ENCODE measurements around the gene GRIK1.

The GRIK1 gene

DNA sequence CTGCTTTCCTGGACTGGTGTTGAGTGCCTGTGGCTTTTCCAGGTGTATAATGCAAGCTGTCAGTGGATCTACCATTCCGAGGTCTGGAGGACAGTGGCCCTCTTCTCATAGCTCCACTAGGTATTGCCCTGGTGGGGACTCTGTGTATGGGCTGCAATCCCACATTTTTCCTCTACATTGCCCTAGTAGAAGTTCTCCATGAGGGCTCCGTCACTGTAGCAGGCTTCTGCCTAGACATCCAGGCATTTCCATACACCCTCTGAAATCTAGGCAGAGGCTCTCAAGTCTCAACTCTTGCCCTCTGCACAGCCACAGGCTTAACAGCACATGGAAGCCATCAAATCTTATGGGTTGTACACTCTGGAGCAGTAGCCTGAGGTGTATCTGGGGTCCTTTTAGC lies 107.6 kb downstream of the GRIK1 start:
- no peak overlapping the region for H3K9ac ChIP-seq (ENCODE audit: low read length)
- no peaks in the 10 kb centered on the region for H3K4me1 ChIP-seq (ENCODE audit: control insufficient read depth, insufficient read depth, low read length)
- H3K4me3 ChIP-seq (ENCODE audit: low read depth, low read length) = no peak overlapping the region
- no peaks in the 10 kb centered on the region for H3K36me3 ChIP-seq (ENCODE audit: control insufficient read depth, insufficient read depth, low read length)
- no peaks in the 10 kb centered on the region for H3K27me3 ChIP-seq (ENCODE audit: control insufficient read depth, insufficient read depth, low read length)
- no peak overlapping the region for H3K27ac ChIP-seq (ENCODE audit: low read depth, low read length)
- peaks cover 37% of the 10 kb centered on the region for H3K9me3 ChIP-seq (ENCODE audit: control insufficient read depth, insufficient read depth, low read depth, low read length)

DNA sequence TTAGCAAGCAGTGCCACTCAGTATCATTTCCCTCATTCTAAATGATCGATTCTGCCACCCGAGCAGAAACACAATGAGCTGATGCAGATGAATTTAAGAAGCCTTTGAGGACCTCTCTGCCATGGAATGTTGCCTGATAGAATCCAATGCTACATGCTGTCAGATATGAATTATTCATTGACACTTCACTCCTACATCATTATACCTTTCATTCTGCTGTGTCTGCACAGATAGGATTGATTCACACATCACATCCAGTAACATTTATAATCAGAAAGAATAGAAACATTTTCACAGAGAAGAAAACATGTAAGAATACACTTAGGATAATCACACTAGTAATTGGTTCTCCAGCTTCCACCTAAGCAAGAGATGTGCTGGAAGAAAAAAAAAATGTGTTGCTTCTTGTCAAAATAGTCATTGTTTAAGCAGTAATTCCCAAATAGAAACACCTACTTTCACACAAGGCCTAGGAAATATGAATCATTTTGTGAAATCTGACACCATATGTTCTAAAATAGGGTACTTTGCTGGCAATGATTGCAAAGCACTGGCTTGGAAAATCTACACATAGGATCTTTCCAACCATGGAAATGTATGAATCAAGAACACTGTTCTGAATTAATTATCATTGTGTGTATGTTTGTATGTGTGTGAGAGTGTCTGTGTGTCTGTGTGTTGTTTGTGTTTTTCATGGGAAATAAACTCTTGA lies 110.1 kb downstream of the GRIK1 start:
- Histone ChIP-seq H3K36me3 (ENCODE audit: control insufficient read depth, insufficient read depth, low read length) (no peaks in the 10 kb centered on the region), H3K9me3 (ENCODE audit: control insufficient read depth, insufficient read depth, low read depth, low read length) (peaks cover 38% of the 10 kb centered on the region), H3K27ac (ENCODE audit: low read depth, low read length) (no peak overlapping the region), H3K4me3 (ENCODE audit: low read depth, low read length) (no peak overlapping the region), H3K4me1 (ENCODE audit: control insufficient read depth, insufficient read depth, low read length) (no peaks in the 10 kb centered on the region), H3K9ac (ENCODE audit: low read length) (no peak overlapping the region), H3K27me3 (ENCODE audit: control insufficient read depth, insufficient read depth, low read length) (no peaks in the 10 kb centered on the region)

DNA sequence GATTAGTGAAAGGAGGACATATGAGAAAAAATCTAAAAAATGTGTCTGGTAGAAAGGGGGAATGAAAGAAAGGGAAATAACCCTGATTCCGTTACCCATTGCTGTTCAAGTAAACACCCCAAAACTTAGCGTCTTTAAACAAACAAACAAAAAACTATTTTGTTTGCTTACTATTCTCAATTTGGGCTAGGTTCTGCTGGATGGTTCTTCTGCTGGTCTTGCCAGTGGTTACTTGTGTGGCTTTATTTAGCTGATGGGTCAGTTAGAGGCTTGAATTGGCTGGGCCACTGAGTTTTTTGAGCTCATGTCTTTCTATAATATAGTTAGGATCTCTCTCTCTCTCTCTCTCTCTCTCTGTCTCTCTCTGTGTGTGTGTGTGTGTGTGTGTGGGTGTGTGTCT lies 112.1 kb downstream of the GRIK1 start:
- H3K27ac ChIP-seq (ENCODE audit: low read depth, low read length) = no peak overlapping the region
- no peak overlapping the region for H3K4me3 ChIP-seq (ENCODE audit: low read depth, low read length)
- H3K9me3 ChIP-seq (ENCODE audit: control insufficient read depth, insufficient read depth, low read depth, low read length) = peaks cover 27% of the 10 kb centered on the region
- H3K36me3 ChIP-seq (ENCODE audit: control insufficient read depth, insufficient read depth, low read length) = no peaks in the 10 kb centered on the region
- H3K27me3 ChIP-seq (ENCODE audit: control insufficient read depth, insufficient read depth, low read length) = no peaks in the 10 kb centered on the region
- H3K9ac ChIP-seq (ENCODE audit: low read length) = no peak overlapping the region
- no peaks in the 10 kb centered on the region for H3K4me1 ChIP-seq (ENCODE audit: control insufficient read depth, insufficient read depth, low read length)

DNA sequence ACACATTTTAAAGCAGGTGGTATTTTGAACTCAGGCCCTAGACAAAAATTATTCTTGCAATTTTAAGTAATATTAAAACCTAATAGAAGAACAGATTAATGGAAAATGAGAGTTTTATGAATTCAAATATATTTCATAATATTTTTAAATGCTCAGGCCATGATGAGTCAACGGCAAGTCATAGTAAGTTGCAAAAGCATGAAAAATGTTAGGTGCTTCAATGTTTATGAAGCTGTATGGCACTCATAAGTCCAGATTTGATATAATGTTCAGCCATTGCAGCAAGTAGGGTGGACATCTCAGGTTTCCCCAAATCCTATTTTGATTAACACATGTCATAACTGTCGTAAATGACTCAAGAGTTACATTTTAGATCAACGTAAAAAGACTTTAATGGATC lies 112.6 kb downstream of the GRIK1 start:
- Histone ChIP-seq H3K4me3 (ENCODE audit: low read depth, low read length) (no peak overlapping the region), H3K9me3 (ENCODE audit: control insufficient read depth, insufficient read depth, low read depth, low read length) (peaks cover 23% of the 10 kb centered on the region), H3K27ac (ENCODE audit: low read depth, low read length) (no peak overlapping the region), H3K36me3 (ENCODE audit: control insufficient read depth, insufficient read depth, low read length) (no peaks in the 10 kb centered on the region), H3K9ac (ENCODE audit: low read length) (no peak overlapping the region), H3K27me3 (ENCODE audit: control insufficient read depth, insufficient read depth, low read length) (no peaks in the 10 kb centered on the region), H3K4me1 (ENCODE audit: control insufficient read depth, insufficient read depth, low read length) (no peaks in the 10 kb centered on the region)

DNA sequence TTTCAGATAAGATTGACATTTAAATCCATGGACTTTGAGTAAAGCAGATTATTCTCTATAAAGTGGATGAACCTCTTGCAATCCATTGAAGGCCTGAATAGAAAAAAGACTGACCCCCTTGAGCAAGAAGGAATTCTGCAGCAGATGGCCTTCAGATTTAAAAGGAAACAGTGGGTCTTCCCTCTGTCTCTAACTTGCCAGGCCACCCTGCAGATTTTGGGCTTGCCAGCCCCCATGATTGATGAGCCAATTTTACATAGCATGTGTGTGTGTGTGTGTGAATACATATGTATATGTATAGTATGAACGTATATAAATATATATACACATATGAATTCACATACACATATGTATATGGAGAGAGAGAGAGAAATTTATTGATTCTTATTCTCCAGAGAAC lies 113.4 kb downstream of the GRIK1 start:
- Histone ChIP-seq H3K36me3 (ENCODE audit: control insufficient read depth, insufficient read depth, low read length) (no peaks in the 10 kb centered on the region), H3K9ac (ENCODE audit: low read length) (no peak overlapping the region), H3K27ac (ENCODE audit: low read depth, low read length) (no peak overlapping the region), H3K4me1 (ENCODE audit: control insufficient read depth, insufficient read depth, low read length) (no peaks in the 10 kb centered on the region), H3K27me3 (ENCODE audit: control insufficient read depth, insufficient read depth, low read length) (no peaks in the 10 kb centered on the region), H3K4me3 (ENCODE audit: low read depth, low read length) (no peak overlapping the region), H3K9me3 (ENCODE audit: control insufficient read depth, insufficient read depth, low read depth, low read length) (peaks cover 14% of the 10 kb centered on the region)

DNA sequence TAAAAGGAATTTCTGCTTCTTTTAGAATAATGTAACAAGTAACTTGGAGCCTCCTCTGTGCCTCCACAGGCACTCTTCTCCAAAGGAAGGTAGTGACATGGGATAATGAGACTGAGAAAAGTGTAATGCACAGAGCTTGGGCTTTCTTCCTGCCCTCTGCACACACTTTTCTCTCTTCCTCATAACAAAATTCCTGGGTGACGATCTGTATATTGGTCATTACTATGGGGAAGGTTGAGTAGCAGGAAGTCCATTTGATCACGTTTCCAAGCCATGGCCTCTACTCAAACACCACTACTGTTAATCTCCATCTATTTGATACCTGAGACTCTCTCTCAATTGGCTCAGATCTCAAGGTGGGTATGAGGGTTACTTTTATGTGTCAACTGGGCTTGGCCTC lies 113.9 kb downstream of the GRIK1 start:
- H3K4me1 ChIP-seq (ENCODE audit: control insufficient read depth, insufficient read depth, low read length) = no peaks in the 10 kb centered on the region
- no peak overlapping the region for H3K4me3 ChIP-seq (ENCODE audit: low read depth, low read length)
- no peak overlapping the region for H3K27ac ChIP-seq (ENCODE audit: low read depth, low read length)
- no peaks in the 10 kb centered on the region for H3K36me3 ChIP-seq (ENCODE audit: control insufficient read depth, insufficient read depth, low read length)
- H3K27me3 ChIP-seq (ENCODE audit: control insufficient read depth, insufficient read depth, low read length) = no peaks in the 10 kb centered on the region
- peaks cover 11% of the 10 kb centered on the region for H3K9me3 ChIP-seq (ENCODE audit: control insufficient read depth, insufficient read depth, low read depth, low read length)
- no peak overlapping the region for H3K9ac ChIP-seq (ENCODE audit: low read length)

DNA sequence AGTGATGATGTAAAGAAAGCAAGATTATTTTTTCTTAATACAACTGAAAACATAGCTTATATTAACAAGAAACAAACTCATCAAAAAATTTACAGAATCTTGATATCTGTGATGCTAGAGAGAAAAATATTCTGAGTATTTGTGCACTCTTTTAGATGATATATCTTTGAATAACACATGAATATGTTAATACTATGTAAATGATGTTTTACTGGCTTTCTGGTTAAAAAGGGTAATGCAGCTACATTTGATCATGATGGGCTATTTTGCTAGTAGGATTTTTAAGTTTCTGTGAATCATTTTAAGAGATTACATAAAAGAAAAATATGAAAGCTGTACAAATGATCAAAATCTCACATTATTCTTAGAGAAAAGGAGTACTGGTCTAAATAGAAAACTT lies 114.5 kb downstream of the GRIK1 start:
- Histone ChIP-seq H3K4me3 (ENCODE audit: low read depth, low read length) (no peak overlapping the region), H3K9me3 (ENCODE audit: control insufficient read depth, insufficient read depth, low read depth, low read length) (peaks cover 9% of the 10 kb centered on the region), H3K27ac (ENCODE audit: low read depth, low read length) (no peak overlapping the region), H3K4me1 (ENCODE audit: control insufficient read depth, insufficient read depth, low read length) (no peaks in the 10 kb centered on the region), H3K27me3 (ENCODE audit: control insufficient read depth, insufficient read depth, low read length) (no peaks in the 10 kb centered on the region), H3K9ac (ENCODE audit: low read length) (no peak overlapping the region), H3K36me3 (ENCODE audit: control insufficient read depth, insufficient read depth, low read length) (no peaks in the 10 kb centered on the region)

DNA sequence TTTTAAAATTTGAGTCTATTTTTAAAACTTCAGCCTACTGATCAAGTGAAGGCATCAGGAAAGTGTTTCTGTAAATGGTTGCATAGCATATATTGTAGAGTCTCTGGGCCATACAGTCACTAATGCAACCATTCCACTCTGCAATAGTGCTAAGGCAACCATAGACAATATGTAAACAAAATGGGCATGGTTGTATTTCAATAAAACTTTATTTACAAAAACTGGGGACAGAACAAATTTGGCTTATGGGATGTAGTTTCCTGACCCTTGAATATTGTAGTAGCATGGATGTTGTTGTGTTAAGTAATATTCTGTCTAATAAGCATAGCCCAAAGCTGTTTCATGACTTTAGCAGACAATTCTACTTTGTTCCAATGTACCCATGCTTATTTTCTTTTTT lies 117.7 kb downstream of the GRIK1 start:
- no peaks in the 10 kb centered on the region for H3K27me3 ChIP-seq (ENCODE audit: control insufficient read depth, insufficient read depth, low read length)
- H3K36me3 ChIP-seq (ENCODE audit: control insufficient read depth, insufficient read depth, low read length) = no peaks in the 10 kb centered on the region
- H3K9me3 ChIP-seq (ENCODE audit: control insufficient read depth, insufficient read depth, low read depth, low read length) = no peaks in the 10 kb centered on the region
- no peaks in the 10 kb centered on the region for H3K4me1 ChIP-seq (ENCODE audit: control insufficient read depth, insufficient read depth, low read length)
- H3K4me3 ChIP-seq (ENCODE audit: low read depth, low read length) = no peak overlapping the region
- no peak overlapping the region for H3K9ac ChIP-seq (ENCODE audit: low read length)
- H3K27ac ChIP-seq (ENCODE audit: low read depth, low read length) = no peak overlapping the region

DNA sequence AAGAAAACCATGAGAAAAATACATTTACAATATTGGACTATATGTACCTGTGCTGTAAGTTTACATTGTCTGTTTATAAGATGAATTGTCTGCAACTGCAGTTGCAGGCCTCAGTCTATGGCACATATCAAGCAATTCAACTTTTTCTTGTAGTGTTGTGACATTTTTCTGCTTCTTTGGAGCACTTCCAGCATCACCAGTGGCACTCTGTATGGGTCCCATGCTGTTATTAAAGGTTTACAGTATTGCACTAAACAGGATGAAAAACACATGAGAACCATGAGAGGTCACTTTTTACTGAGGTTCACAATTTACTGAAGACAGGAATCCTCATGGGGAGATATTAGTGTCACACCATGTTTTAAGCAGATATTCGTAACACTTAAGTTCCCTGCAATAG lies 118.6 kb downstream of the GRIK1 start:
- no peak overlapping the region for H3K9ac ChIP-seq (ENCODE audit: low read length)
- no peaks in the 10 kb centered on the region for H3K27me3 ChIP-seq (ENCODE audit: control insufficient read depth, insufficient read depth, low read length)
- no peak overlapping the region for H3K4me3 ChIP-seq (ENCODE audit: low read depth, low read length)
- no peaks in the 10 kb centered on the region for H3K4me1 ChIP-seq (ENCODE audit: control insufficient read depth, insufficient read depth, low read length)
- no peaks in the 10 kb centered on the region for H3K9me3 ChIP-seq (ENCODE audit: control insufficient read depth, insufficient read depth, low read depth, low read length)
- H3K36me3 ChIP-seq (ENCODE audit: control insufficient read depth, insufficient read depth, low read length) = no peaks in the 10 kb centered on the region
- H3K27ac ChIP-seq (ENCODE audit: low read depth, low read length) = no peak overlapping the region

DNA sequence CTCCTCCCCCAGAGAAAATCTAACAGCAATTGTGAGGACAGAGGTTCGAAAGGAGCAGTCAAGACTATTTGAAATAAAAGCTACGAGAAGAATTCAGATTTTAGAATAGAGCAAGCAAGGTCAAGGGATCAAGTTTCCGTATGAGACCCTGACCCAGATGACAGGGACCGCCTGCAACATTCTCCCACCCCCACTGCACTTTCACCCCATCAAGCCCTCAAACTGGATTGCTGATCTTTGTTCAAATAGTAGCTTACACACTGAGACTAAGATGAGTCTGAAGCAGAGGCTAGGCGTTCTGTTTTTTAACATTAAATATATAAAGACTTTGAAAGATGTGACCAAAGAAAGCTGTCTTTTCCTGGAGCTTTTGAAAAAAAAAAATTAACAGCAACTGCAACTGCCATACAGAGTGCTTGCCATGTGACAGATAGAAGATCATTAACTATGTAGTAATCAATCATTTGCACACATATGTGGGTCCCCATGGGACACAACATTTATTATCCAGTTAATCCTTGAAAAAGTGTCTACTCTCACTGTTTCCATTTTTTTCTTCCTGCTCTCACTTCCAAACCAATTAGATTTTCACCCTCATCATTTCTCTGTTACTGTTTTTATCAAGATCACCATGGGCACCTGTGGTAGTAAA lies 120.0 kb downstream of the GRIK1 start:
- Histone ChIP-seq H3K27me3 (ENCODE audit: control insufficient read depth, insufficient read depth, low read length) (no peaks in the 10 kb centered on the region), H3K9ac (ENCODE audit: low read length) (no peak overlapping the region), H3K36me3 (ENCODE audit: control insufficient read depth, insufficient read depth, low read length) (no peaks in the 10 kb centered on the region), H3K27ac (ENCODE audit: low read depth, low read length) (no peak overlapping the region), H3K4me3 (ENCODE audit: low read depth, low read length) (no peak overlapping the region), H3K9me3 (ENCODE audit: control insufficient read depth, insufficient read depth, low read depth, low read length) (no peaks in the 10 kb centered on the region), H3K4me1 (ENCODE audit: control insufficient read depth, insufficient read depth, low read length) (no peaks in the 10 kb centered on the region)

DNA sequence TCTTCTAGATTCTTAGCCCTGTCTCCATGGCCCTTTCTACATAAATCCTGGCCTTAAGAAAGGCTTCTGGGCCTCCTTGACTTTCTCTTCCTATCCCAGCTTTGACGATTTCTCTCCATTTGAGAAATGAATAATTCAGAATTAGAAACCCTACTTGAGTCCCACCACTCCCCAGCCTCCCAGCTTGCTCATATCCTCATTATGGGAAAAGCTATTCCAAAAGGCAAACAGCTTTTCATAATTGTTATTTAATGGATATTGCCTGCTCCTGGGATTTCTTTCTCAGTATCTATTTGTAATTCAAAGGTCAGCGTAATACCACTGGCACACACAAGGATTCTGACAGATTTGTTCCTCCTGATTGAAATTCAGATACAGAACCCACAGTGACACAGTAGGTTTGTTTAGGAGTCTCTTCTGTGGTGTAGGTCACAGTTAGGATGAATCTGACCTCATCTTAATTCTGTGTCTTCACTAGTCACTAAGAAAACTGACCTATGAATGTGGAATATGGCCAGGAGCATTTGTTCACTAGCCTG lies 121.3 kb downstream of the GRIK1 start:
- Histone ChIP-seq H3K4me1 (ENCODE audit: control insufficient read depth, insufficient read depth, low read length) (peaks cover 4% of the 10 kb centered on the region), H3K27me3 (ENCODE audit: control insufficient read depth, insufficient read depth, low read length) (no peaks in the 10 kb centered on the region), H3K36me3 (ENCODE audit: control insufficient read depth, insufficient read depth, low read length) (no peaks in the 10 kb centered on the region), H3K4me3 (ENCODE audit: low read depth, low read length) (no peak overlapping the region), H3K9ac (ENCODE audit: low read length) (no peak overlapping the region), H3K9me3 (ENCODE audit: control insufficient read depth, insufficient read depth, low read depth, low read length) (no peaks in the 10 kb centered on the region), H3K27ac (ENCODE audit: low read depth, low read length) (no peak overlapping the region)
